ENCODE measurements around the gene MOB3B.

Gene MOB3B

GRCh38 chr9:27529316-27530278 is at the start of gene MOB3B:
Gene MOB3B, minus strand, starts transcription at chr9:27529814. Its CDS starts 74,264 bp downstream, at chr9:27455550.
- peak within 1 kb of the TSS; percentile 68 for H3K4me3 ChIP-seq (ENCODE audit: low read depth, low read length)
- TF ChIP-seq, protein P1, sequence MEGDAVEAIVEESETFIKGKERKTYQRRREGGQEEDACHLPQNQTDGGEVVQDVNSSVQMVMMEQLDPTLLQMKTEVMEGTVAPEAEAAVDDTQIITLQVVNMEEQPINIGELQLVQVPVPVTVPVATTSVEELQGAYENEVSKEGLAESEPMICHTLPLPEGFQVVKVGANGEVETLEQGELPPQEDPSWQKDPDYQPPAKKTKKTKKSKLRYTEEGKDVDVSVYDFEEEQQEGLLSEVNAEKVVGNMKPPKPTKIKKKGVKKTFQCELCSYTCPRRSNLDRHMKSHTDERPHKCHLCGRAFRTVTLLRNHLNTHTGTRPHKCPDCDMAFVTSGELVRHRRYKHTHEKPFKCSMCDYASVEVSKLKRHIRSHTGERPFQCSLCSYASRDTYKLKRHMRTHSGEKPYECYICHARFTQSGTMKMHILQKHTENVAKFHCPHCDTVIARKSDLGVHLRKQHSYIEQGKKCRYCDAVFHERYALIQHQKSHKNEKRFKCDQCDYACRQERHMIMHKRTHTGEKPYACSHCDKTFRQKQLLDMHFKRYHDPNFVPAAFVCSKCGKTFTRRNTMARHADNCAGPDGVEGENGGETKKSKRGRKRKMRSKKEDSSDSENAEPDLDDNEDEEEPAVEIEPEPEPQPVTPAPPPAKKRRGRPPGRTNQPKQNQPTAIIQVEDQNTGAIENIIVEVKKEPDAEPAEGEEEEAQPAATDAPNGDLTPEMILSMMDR (IDR thresholded peaks at IDR 0.05; ENCODE audit: borderline replicate concordance, insufficient read depth, low read depth, low read length) = peak; percentile 93

DNA sequence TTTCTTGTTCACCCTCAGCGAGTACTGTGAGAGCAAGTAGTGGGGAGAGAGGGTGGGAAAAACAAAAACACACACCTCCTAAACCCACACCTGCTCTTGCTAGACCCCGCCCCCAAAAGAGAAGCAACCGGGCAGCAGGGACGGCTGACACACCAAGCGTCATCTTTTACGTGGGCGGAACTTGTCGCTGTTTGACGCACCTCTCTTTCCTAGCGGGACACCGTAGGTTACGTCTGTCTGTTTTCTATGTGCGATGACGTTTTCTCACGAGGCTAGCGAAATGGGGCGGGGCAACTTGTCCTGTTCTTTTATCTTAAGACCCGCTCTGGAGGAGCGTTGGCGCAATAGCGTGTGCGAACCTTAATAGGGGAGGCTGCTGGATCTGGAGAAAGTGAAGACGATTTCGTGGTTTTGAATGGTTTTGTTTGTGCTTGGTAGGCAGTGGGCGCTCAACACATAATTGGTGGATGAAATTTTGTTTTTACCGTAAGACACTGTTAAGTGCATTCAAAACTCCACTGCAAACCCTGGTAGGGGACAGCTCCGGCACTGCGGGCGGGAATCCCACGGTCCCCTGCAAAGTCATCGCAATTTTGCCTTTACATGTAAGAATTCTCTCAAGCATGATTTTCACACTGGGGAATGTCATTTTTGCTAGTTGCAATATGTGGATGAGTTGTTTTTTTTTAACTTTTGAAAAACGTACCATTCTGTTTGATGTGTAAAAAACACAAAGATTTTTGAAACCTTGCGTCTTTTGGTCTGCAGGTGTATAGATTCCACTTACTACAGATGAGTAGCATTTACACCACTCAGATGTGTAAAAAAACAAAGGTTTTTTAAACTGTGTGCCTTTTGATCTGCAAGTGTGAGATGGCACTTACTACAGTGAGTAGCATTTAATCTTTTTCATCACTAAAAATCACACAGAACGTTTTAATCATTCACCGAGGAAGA is 44.3 kb upstream of the MOB3B start:
- TF ChIP-seq, protein P1 (IDR thresholded peaks at IDR 0.05; ENCODE audit: borderline replicate concordance, insufficient read depth, low read depth, low read length) = no peak
- peak overlapping the region; percentile 67 for H3K4me3 ChIP-seq (ENCODE audit: low read depth, low read length)

DNA sequence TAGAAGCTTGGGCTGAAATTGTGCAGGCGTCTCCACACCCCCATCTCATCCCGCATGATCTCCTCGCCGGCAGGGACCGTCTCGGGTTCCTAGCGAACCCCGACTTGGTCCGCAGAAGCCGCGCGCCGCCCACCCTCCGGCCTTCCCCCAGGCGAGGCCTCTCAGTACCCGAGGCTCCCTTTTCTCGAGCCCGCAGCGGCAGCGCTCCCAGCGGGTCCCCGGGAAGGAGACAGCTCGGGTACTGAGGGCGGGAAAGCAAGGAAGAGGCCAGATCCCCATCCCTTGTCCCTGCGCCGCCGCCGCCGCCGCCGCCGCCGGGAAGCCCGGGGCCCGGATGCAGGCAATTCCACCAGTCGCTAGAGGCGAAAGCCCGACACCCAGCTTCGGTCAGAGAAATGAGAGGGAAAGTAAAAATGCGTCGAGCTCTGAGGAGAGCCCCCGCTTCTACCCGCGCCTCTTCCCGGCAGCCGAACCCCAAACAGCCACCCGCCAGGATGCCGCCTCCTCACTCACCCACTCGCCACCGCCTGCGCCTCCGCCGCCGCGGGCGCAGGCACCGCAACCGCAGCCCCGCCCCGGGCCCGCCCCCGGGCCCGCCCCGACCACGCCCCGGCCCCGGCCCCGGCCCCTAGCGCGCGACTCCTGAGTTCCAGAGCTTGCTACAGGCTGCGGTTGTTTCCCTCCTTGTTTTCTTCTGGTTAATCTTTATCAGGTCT is 43.5 kb upstream of the MOB3B start, which contains the start of gene C9orf72:
C9orf72 (minus strand) TSS at position 564 of the 716 bp plus-strand sequence. CDS start 6,361 bp downstream, outside the sequence.
- TF ChIP-seq, protein P1 (IDR thresholded peaks at IDR 0.05; ENCODE audit: borderline replicate concordance, insufficient read depth, low read depth, low read length) = no peak
- H3K4me3 ChIP-seq (ENCODE audit: low read depth, low read length) = peak within 1 kb of the TSS; percentile 67

DNA sequence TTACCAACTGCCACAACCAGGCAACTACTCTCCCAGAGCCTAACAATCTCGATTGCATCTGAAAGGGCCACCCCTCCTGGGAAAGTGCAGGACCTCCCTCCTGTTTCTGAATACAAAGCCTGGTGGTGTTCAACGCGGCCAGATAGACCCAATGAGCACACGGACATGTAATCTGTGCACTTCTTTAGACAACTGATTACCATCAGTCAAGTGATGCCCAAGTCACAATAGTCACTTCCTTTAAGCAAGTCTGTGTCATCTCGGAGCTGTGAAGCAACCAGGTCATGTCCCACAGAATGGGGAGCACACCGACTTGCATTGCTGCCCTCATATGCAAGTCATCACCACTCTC is 42.9 kb upstream of the MOB3B start:
- H3K4me3 ChIP-seq (ENCODE audit: low read depth, low read length) = peak overlapping the region; percentile 67
- TF ChIP-seq, protein P1 (IDR thresholded peaks at IDR 0.05; ENCODE audit: borderline replicate concordance, insufficient read depth, low read depth, low read length) = no peak

DNA sequence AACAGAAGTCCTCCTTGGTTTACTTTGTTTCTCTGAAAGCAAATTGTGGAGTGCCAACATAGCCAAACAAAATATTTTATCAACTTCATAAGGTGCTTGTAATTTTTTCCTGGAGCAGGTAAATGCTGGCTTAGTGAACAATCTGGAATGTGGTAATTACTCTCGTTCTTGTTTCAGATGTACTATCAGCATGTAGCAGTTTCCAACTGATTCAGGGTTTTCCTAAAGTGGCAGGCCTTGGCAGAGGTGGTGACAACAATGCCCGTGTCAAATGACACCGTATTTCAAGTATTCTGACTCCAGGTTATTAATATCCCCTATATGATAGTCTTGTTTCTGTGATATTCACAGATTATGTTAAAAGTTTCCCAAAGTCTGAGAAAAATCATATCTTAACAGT is 42.4 kb upstream of the MOB3B start:
- no peak overlapping the region for H3K4me3 ChIP-seq (ENCODE audit: low read depth, low read length)
- TF ChIP-seq, protein P1 (IDR thresholded peaks at IDR 0.05; ENCODE audit: borderline replicate concordance, insufficient read depth, low read depth, low read length) = no peak

DNA sequence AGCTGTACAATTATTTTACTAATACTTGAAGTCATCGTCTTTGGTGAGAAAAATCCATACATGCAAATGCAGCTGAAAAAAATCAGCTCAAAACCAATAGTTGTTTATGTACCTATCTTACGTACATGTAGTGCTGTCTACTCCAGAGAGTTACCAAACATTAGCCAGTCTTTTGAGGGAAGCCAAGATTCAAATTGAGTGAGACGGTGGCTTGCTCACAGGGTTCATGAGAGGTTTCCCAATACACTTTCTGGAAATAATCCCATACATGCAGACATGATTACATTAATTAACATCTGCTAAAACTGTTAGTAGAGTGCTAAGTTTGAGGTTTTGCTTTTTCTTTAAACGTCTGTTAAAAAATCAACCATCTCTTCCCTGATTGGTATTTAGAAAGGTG is 41.4 kb upstream of the MOB3B start:
- TF ChIP-seq, protein P1 (IDR thresholded peaks at IDR 0.05; ENCODE audit: borderline replicate concordance, insufficient read depth, low read depth, low read length) = no peak

More for the DNA sequence above, 41.4 kb upstream of the MOB3B start:
- H3K4me3 ChIP-seq (ENCODE audit: low read depth, low read length) = no peak overlapping the region

All from GM12875 (cell line).